ENCODE measurements around the gene SSH2.

DNA sequence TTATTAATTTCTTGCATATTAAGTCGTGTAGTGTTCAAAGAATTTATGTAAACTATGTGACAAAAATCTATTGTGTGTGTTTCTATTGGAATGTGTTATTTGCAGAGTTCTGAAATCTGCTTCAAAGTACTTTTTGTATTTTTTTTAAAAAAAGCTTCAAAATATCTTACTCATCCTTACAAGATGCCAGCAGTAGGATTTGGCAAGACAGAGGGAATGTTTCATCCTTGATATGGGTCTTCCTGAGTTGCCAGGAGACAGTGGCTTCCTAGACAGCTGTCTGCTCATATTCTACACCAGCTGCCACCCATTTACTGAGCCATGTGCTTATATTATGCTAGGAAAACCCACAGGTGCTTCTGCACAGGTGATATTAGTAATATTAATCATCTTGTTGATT, 47.8 kb upstream of the SSH2 start:
- TF ChIP-seq, protein P1, sequence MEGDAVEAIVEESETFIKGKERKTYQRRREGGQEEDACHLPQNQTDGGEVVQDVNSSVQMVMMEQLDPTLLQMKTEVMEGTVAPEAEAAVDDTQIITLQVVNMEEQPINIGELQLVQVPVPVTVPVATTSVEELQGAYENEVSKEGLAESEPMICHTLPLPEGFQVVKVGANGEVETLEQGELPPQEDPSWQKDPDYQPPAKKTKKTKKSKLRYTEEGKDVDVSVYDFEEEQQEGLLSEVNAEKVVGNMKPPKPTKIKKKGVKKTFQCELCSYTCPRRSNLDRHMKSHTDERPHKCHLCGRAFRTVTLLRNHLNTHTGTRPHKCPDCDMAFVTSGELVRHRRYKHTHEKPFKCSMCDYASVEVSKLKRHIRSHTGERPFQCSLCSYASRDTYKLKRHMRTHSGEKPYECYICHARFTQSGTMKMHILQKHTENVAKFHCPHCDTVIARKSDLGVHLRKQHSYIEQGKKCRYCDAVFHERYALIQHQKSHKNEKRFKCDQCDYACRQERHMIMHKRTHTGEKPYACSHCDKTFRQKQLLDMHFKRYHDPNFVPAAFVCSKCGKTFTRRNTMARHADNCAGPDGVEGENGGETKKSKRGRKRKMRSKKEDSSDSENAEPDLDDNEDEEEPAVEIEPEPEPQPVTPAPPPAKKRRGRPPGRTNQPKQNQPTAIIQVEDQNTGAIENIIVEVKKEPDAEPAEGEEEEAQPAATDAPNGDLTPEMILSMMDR (IDR thresholded peaks at IDR 0.05 in 2 of 3, conservative IDR thresholded peaks at IDR 0.05 in 1 of 3; ENCODE audit: insufficient read depth in 2 of 3, low read depth in 1 of 3, low read length in 3 of 3), result no peak
- TF ChIP-seq MYBL2 (IDR thresholded peaks at IDR 0.05; ENCODE audit: low read depth) (no peak), MYBL2 (CRISPR knock-in tag; IDR thresholded peaks at IDR 0.05; ENCODE audit: borderline replicate concordance) (no peak), CBX5 (IDR thresholded peaks at IDR 0.05; ENCODE audit: borderline replicate concordance, low read depth) (no peak), RFX7 (CRISPR knock-in tag; IDR thresholded peaks at IDR 0.05) (no peak), SRSF7 (optimal IDR thresholded peaks at IDR 0.05; ENCODE audit: low read depth, low read length) (no peak), SMARCB1 (IDR thresholded peaks at IDR 0.05; ENCODE audit: insufficient read length, low read depth) (no peak)
